HG03196 (cell line): ENCODE measurements around the gene SATB2.

ENCODE experiments used
- ATAC-seq: cut with Tn5 transposase; IDR thresholded peaks from one replicate; pipeline ENCODE4 v1.9.1; 2021; ENCODE audit not compliant: unreplicated experiment

The SATB2 gene

GRCh38 chr2:199407421-199407820 lies 50.3 kb downstream of the SATB2 start:
- ATAC-seq, result no peak

- ATAC-seq, result no peak
Measured at GRCh38 chr2:199405241-199405640, 52.5 kb downstream of the SATB2 start.

- ATAC-seq, result no peak
Measured at GRCh38 chr2:199404841-199405240, 52.9 kb downstream of the SATB2 start.

- ATAC-seq, result no peak
Measured at GRCh38 chr2:199395311-199395710, 62.4 kb downstream of the SATB2 start.

GRCh38 chr2:199392363-199392762 lies 65.4 kb downstream of the SATB2 start:
- ATAC-seq, result no peak

- no peak for ATAC-seq
Measured at GRCh38 chr2:199388728-199389268, 68.9 kb downstream of the SATB2 start.

GRCh38 chr2:199384043-199384442 lies 73.7 kb downstream of the SATB2 start:
- no peak for ATAC-seq

GRCh38 chr2:199383021-199383420 lies 74.7 kb downstream of the SATB2 start:
- no peak for ATAC-seq

- no peak for ATAC-seq
Measured at GRCh38 chr2:199382091-199382490, 75.6 kb downstream of the SATB2 start.

GRCh38 chr2:199381531-199381930 lies 76.2 kb downstream of the SATB2 start:
- no peak for ATAC-seq

GRCh38 chr2:199378948-199379650 lies 78.6 kb downstream of the SATB2 start:
- no peak for ATAC-seq

- no peak for ATAC-seq
Measured at GRCh38 chr2:199370150-199370780, 87.5 kb downstream of the SATB2 start.

- ATAC-seq, result no peak
Measured at GRCh38 chr2:199366406-199366805, 91.3 kb downstream of the SATB2 start.

- ATAC-seq, result no peak
Measured at GRCh38 chr2:199364153-199364552, 93.6 kb downstream of the SATB2 start.

- no peak for ATAC-seq
Measured at GRCh38 chr2:199356412-199356811, 101.3 kb downstream of the SATB2 start.

GRCh38 chr2:199348871-199349270 lies 108.9 kb downstream of the SATB2 start:
- no peak for ATAC-seq

- ATAC-seq, result no peak
Measured at GRCh38 chr2:199344012-199344411, 113.7 kb downstream of the SATB2 start.

GRCh38 chr2:199342334-199342733 lies 115.4 kb downstream of the SATB2 start:
- no peak for ATAC-seq

GRCh38 chr2:199341123-199341522 lies 116.6 kb downstream of the SATB2 start:
- ATAC-seq, result no peak

- no peak for ATAC-seq
Measured at GRCh38 chr2:199339891-199340605, 117.7 kb downstream of the SATB2 start.

- no peak for ATAC-seq
Measured at GRCh38 chr2:199336546-199336945, 121.2 kb downstream of the SATB2 start.

GRCh38 chr2:199335502-199335901 lies 122.2 kb downstream of the SATB2 start:
- no peak for ATAC-seq
